Activated naive CD8-positive, alpha-beta T cell treated with anti-CD3 and anti-CD28 coated beads, Interleukin-2, amount 50 U/mL, for 24 hours (primary cell): ENCODE data around the gene P4HA3.
A peak's percentile ranks its signal among the peaks of the same experiment; 100 is the strongest.

Experiments
- ATAC-seq: fragments of 150-1000 bp; cut with Tn5 transposase; one replicate; pipeline ENCODE4 v1.10.0; 2021
- DNase-seq: peaks from one replicate; pipeline ENCODE4 v3.0.0; 2021
- H3K27ac Mint-ChIP-seq: one replicate; pipeline ENCODE4 v1.8.0; 2021; ENCODE audit warnings: mild to moderate bottlenecking, mixed read lengths
- H3K27me3 Mint-ChIP-seq: one replicate; pipeline ENCODE4 v1.8.0; 2021; ENCODE audit warnings: mixed read lengths
- H3K36me3 Mint-ChIP-seq: one replicate; pipeline ENCODE4 v1.8.0; 2021; ENCODE audit warnings: low read depth, mixed read lengths
- H3K4me1 Mint-ChIP-seq: one replicate; pipeline ENCODE4 v1.8.0; 2021; ENCODE audit warnings: mixed read lengths
- H3K4me3 Mint-ChIP-seq: one replicate; pipeline ENCODE4 v1.8.0; 2021; ENCODE audit warnings: mild to moderate bottlenecking, moderate library complexity, mixed read lengths
- H3K9me3 Mint-ChIP-seq: one replicate; pipeline ENCODE4 v1.8.0; 2021; ENCODE audit warnings: mixed read lengths

The P4HA3 gene

GRCh38 chr11:74265256-74265655 is 46.2 kb downstream of the P4HA3 start:
- ATAC-seq, result no peak
- H3K36me3 Mint-ChIP-seq, result no peaks in the 10 kb centered on the region

DNA sequence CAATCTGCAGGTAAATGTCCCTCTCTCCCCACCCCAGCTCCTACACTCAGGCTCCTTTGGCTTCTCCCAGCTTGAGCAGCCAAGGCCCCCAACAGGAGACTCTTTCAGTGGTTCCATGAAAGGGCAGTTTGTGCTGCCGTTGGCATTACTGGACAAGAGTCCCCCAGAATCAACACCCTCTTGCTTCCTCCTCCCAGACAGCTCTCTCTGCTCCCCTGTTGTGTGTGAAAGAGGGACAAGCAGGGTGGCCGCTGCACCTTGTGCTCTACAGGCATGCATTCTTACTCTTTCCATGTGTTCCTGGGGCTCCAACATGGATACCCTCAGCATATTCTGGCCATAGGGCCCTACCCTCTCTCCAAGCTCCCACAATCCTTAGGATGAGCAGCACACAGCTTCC is 48.7 kb downstream of the P4HA3 start:
- Mint-ChIP-seq H3K27ac (no peak overlapping the region), H3K4me1 (no peaks in the 10 kb centered on the region), H3K9me3 (no peaks in the 10 kb centered on the region), H3K27me3 (no peaks in the 10 kb centered on the region), H3K4me3 (no peak overlapping the region), H3K36me3 (no peaks in the 10 kb centered on the region)
- no peak for DNase-seq
- ATAC-seq, result no peak

More at GRCh38 chr11:74265256-74265655, 46.2 kb downstream of the P4HA3 start:
- H3K27me3 Mint-ChIP-seq, result no peaks in the 10 kb centered on the region
- no peak for DNase-seq
- H3K4me1 Mint-ChIP-seq, result peaks cover 15% of the 10 kb centered on the region
- no peaks in the 10 kb centered on the region for H3K9me3 Mint-ChIP-seq
- no peak overlapping the region for H3K4me3 Mint-ChIP-seq
- H3K27ac Mint-ChIP-seq, result no peak overlapping the region

GRCh38 chr11:74257959-74258553 is 53.4 kb downstream of the P4HA3 start:
- no peak for DNase-seq
- Mint-ChIP-seq H3K27me3 (no peaks in the 10 kb centered on the region), H3K4me3 (no peak overlapping the region), H3K27ac (no peak overlapping the region), H3K4me1 (peaks cover 2% of the 10 kb centered on the region), H3K9me3 (no peaks in the 10 kb centered on the region), H3K36me3 (peaks cover 12% of the 10 kb centered on the region)
- ATAC-seq, result no peak

GRCh38 chr11:74256378-74257133 is 54.9 kb downstream of the P4HA3 start:
- Mint-ChIP-seq H3K27ac (no peak overlapping the region), H3K4me3 (no peak overlapping the region), H3K9me3 (no peaks in the 10 kb centered on the region), H3K4me1 (peaks cover 2% of the 10 kb centered on the region), H3K36me3 (peaks cover 14% of the 10 kb centered on the region), H3K27me3 (no peaks in the 10 kb centered on the region)
- DNase-seq, result no peak
- ATAC-seq, result no peak

DNA sequence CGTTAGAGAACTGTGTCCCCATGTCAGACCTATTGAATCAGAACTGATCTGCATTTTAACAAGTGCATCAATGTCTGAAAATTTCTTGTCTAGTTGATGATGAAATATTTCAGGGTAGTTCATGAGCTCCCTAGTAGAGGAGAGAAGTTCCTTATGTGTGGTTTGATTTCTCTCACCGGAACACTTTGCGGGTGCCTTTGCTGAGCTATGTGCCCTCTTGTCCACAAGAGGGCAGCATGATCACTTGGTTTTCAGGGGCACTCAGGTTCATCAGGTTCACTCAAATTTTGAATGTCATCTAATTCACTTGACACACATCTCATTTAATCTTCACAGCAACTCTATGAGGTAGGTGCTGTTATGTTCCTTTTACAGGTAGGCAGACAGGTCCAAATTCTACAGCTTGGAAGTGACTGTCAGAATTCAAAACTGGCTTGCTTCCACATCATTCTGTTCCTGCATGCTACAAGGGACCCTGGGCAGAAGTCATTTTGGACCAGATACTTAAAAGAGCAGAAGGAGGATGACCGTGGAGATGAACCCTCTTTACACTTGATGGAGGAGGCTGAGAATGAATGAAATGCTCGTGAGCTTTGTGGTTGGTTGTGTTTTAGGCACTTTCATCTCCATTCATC is 55.6 kb downstream of the P4HA3 start:
- Mint-ChIP-seq H3K9me3 (no peaks in the 10 kb centered on the region), H3K4me3 (no peak overlapping the region), H3K36me3 (peaks cover 14% of the 10 kb centered on the region), H3K27me3 (no peaks in the 10 kb centered on the region), H3K4me1 (peaks cover 2% of the 10 kb centered on the region), H3K27ac (no peak overlapping the region)
- peak; percentile 50 for ATAC-seq
- peak; percentile 41 for DNase-seq

- no peak for ATAC-seq
- H3K9me3 Mint-ChIP-seq, result no peaks in the 10 kb centered on the region
- H3K27ac Mint-ChIP-seq, result no peak overlapping the region
- H3K4me1 Mint-ChIP-seq, result peaks cover 2% of the 10 kb centered on the region
- no peaks in the 10 kb centered on the region for H3K27me3 Mint-ChIP-seq
- H3K36me3 Mint-ChIP-seq, result peaks cover 16% of the 10 kb centered on the region
- DNase-seq, result no peak
- no peak overlapping the region for H3K4me3 Mint-ChIP-seq
Measured at GRCh38 chr11:74253361-74253760, 58.1 kb downstream of the P4HA3 start.

DNA sequence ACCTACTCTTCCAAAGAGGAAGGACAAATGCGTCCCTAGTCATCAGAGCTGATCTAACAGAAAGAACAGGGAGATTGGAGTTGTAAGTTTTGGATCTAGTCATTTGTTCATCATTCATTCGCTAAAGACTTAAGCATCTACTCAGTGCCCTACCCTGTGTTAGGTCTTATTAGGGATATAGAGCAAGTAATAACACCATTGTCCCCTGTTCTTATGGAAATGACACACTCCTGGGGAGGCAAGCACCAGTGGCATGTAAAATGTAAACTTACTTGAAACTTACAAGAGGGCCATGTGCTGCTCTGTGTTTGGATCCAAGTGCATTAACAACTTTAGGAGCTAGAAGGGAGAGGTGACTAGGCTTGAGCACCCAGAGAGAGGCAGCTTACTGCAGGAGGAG is 61.9 kb downstream of the P4HA3 start:
- Mint-ChIP-seq H3K27me3 (no peaks in the 10 kb centered on the region), H3K27ac (no peak overlapping the region), H3K9me3 (no peaks in the 10 kb centered on the region), H3K4me3 (no peak overlapping the region), H3K36me3 (peaks cover 35% of the 10 kb centered on the region), H3K4me1 (no peaks in the 10 kb centered on the region)
- DNase-seq, result no peak
- no peak for ATAC-seq

DNA sequence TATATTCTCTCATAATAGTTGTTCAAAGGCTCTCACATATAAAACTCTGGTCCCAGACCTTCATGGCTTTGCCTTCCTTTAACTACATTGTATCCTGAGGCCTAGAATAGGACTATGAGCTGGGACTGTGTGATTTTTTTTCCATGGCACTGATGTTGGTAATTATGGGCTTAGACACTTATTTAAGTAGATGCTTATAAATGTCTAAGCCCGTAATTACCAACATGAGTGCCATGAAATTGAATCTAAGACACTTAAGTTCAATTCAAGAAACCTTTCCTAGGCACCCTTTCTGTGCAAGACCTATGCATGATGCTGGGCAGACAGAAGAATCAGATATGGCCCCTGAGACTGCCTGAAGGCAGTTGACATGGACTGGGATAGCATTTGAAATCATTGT is 63.0 kb downstream of the P4HA3 start:
- no peaks in the 10 kb centered on the region for H3K4me1 Mint-ChIP-seq
- H3K27ac Mint-ChIP-seq, result no peak overlapping the region
- DNase-seq (no peak), ATAC-seq (no peak)
- H3K9me3 Mint-ChIP-seq, result no peaks in the 10 kb centered on the region
- H3K4me3 Mint-ChIP-seq, result no peak overlapping the region
- peaks cover 42% of the 10 kb centered on the region for H3K36me3 Mint-ChIP-seq
- no peaks in the 10 kb centered on the region for H3K27me3 Mint-ChIP-seq

DNA sequence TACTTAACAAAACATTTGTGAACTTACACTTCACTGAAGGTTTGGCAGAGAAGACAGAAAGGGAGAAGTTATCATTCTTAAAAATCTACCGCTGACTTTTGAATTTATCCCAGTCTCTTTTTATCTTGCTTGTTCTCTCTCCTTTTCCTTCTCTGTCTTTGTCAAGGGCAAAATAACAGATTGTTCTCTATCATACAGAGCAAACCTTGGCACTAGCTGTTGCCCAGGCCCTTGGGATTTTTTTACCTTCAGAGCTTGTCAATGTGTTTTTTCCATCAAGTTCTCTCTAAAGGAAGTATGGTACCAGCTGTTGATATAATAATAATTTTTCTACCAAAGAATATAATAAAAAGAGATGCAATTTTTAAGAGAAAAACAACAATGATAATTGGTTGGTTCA is 73.2 kb downstream of the P4HA3 start:
- H3K27ac Mint-ChIP-seq, result no peak overlapping the region
- H3K9me3 Mint-ChIP-seq, result no peaks in the 10 kb centered on the region
- DNase-seq (no peak), ATAC-seq (no peak)
- H3K27me3 Mint-ChIP-seq, result no peaks in the 10 kb centered on the region
- no peak overlapping the region for H3K4me3 Mint-ChIP-seq
- peaks cover 37% of the 10 kb centered on the region for H3K36me3 Mint-ChIP-seq
- H3K4me1 Mint-ChIP-seq, result peaks cover under 1% of the 10 kb centered on the region

GRCh38 chr11:74237541-74237940 is 73.9 kb downstream of the P4HA3 start:
- Mint-ChIP-seq H3K36me3 (peaks cover 38% of the 10 kb centered on the region), H3K27ac (no peak overlapping the region), H3K4me3 (no peak overlapping the region), H3K9me3 (no peaks in the 10 kb centered on the region), H3K27me3 (no peaks in the 10 kb centered on the region), H3K4me1 (peaks cover 5% of the 10 kb centered on the region)
- no peak for DNase-seq
- no peak for ATAC-seq

- DNase-seq, result no peak
- H3K27me3 Mint-ChIP-seq, result no peaks in the 10 kb centered on the region
- ATAC-seq, result no peak
- H3K36me3 Mint-ChIP-seq, result peaks cover 35% of the 10 kb centered on the region
- H3K4me3 Mint-ChIP-seq, result no peak overlapping the region
- H3K4me1 Mint-ChIP-seq, result peaks cover 16% of the 10 kb centered on the region
- H3K27ac Mint-ChIP-seq, result no peak overlapping the region
- no peaks in the 10 kb centered on the region for H3K9me3 Mint-ChIP-seq
Measured at GRCh38 chr11:74235121-74235520, 76.3 kb downstream of the P4HA3 start.

- Mint-ChIP-seq H3K27ac (no peak overlapping the region), H3K9me3 (no peaks in the 10 kb centered on the region), H3K4me1 (peaks cover 16% of the 10 kb centered on the region), H3K4me3 (no peak overlapping the region), H3K27me3 (no peaks in the 10 kb centered on the region), H3K36me3 (peaks cover 33% of the 10 kb centered on the region)
- ATAC-seq, result no peak
- DNase-seq, result no peak
Measured at GRCh38 chr11:74233683-74234082, 77.8 kb downstream of the P4HA3 start.

GRCh38 chr11:74232311-74232950 is 79.0 kb downstream of the P4HA3 start:
- Mint-ChIP-seq H3K4me1 (peaks cover 16% of the 10 kb centered on the region), H3K4me3 (no peak overlapping the region), H3K9me3 (no peaks in the 10 kb centered on the region), H3K27ac (no peak overlapping the region), H3K27me3 (no peaks in the 10 kb centered on the region), H3K36me3 (peaks cover 30% of the 10 kb centered on the region)
- DNase-seq (no peak), ATAC-seq (no peak)

DNA sequence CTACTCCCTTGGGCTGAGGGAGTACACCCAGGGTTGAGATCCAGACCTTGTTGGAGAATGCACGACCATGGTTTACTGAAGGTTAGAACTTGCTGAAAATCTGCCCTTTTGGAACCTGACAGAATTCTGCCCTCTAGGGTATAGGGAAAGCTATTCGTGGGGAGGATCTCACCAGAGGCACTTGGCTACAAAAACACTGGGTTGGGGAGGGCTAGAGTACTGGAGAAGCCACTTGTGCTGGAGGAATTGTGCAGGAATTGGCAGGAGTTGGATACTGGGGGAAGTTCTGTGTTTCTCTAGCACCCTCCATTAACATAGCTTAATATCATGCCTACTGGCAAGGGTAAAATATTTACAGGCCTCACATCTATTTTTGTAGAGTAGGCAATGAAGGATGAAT is 84.5 kb downstream of the P4HA3 start:
- ATAC-seq (no peak), DNase-seq (no peak)
- Mint-ChIP-seq H3K4me3 (no peak overlapping the region), H3K4me1 (peaks cover 5% of the 10 kb centered on the region), H3K27ac (no peak overlapping the region), H3K36me3 (peaks cover 40% of the 10 kb centered on the region), H3K9me3 (peaks cover 4% of the 10 kb centered on the region), H3K27me3 (no peaks in the 10 kb centered on the region)

- Mint-ChIP-seq H3K4me3 (no peak overlapping the region), H3K4me1 (no peaks in the 10 kb centered on the region), H3K36me3 (peaks cover 35% of the 10 kb centered on the region), H3K9me3 (peaks cover 7% of the 10 kb centered on the region), H3K27ac (no peak overlapping the region), H3K27me3 (no peaks in the 10 kb centered on the region)
- ATAC-seq, result no peak
- DNase-seq, result no peak
Measured at GRCh38 chr11:74225565-74225964, 85.9 kb downstream of the P4HA3 start.
